K562 (cell line): Measurements from ENCODE around the gene BID. TPM values are rescaled to one million over a fixed set of nuclear protein-coding genes. Genes with fewer than 3 reads are reported as not detected.

ENCODE experiments used
- ATAC-seq: fragments of 200-7000 bp; cut with Tn5 transposase; 3 replicates; pipeline ENCODE4 v1.9.1; 2020; ENCODE audit warnings: moderate library complexity
- BruUV-seq: library from RNA; stranded (reverse); fragments of 400-500 nt; replicated peaks from 2 replicates; lab custom pipeline; 2021; lab: Mats Ljungman, UMichigan
- CTCF ChIA-PET: fragments of 300-600 bp; formaldehyde crosslinking; extraction: SDS; loops from one replicate; lab custom pipeline; 2021; ENCODE audit warnings: low intra/inter-chr PET ratio; lab: Yijun Ruan, JAX
- POLR2A ChIA-PET: fragments of 300-600, 350-650 bp; sonication (Branson Sonifier 250); formaldehyde crosslinking; extraction: SDS; loops from one replicate; lab custom pipeline; 2021; ENCODE audit warnings: antibody characterized with exemption, inconsistent platforms; lab: Yijun Ruan, JAX
- DNase-seq, 4 experiments: peaks; one replicate each; pipeline versions ENCODE4 v3.0.0 to v3.0.0-alpha.2; 2011 to 2018; ENCODE audit warnings: low spot score in 3 of 4, mixed read lengths in 3 of 4; ENCODE audit errors: extremely low read depth in 1 of 4
- FAIRE-seq: peaks from 2 replicates; lab custom pipeline; 2011; peaks lifted over from hg19 to GRCh38; lab: Jason Lieb, UNC
- H2AFZ ChIP-seq: 2 replicates; pipeline ENCODE4 v1.6.0; 2011; ENCODE audit warnings: low read depth, low read length, control low read depth, inconsistent platforms
- H3K27ac ChIP-seq: fragments of 200-600 bp; 3 replicates; pipeline ENCODE4 v1.8.0; 2011; ENCODE audit warnings: low read depth, mild to moderate bottlenecking, control low read depth, inconsistent platforms, low read length, moderate library complexity, mixed read lengths; ENCODE audit errors: extremely low read depth
- H3K27me3 ChIP-seq, 2 experiments: fragments of 300-600 bp in 1 of 2; 2 replicates in 1 of 2; 3 replicates in 1 of 2; pipeline versions ENCODE4 v1.6.0 to v1.8.0; 2011; ENCODE audit warnings: inconsistent platforms in 2 of 2, low read length in 2 of 2, mild to moderate bottlenecking in 1 of 2, mixed read lengths in 1 of 2, moderate library complexity in 1 of 2; ENCODE audit not compliant: control insufficient read depth in 2 of 2, insufficient read depth in 2 of 2
- H3K36me3 ChIP-seq: fragments of 300-600 bp; 3 replicates; pipeline ENCODE4 v1.8.0; 2011; ENCODE audit warnings: mild to moderate bottlenecking, low read length, inconsistent platforms; ENCODE audit not compliant: control insufficient read depth, insufficient read depth
- H3K4me1 ChIP-seq, 2 experiments: fragments of 200-600 bp in 1 of 2; replicated peaks in 1 of 2; 2 replicates in 1 of 2; 3 replicates in 1 of 2; pipeline versions ENCODE4 v1.5.1 to v1.8.0; 2011; ENCODE audit warnings: inconsistent platforms in 2 of 2, low read length in 2 of 2, mild to moderate bottlenecking in 1 of 2, mixed read lengths in 1 of 2, moderate library complexity in 1 of 2; ENCODE audit not compliant: control insufficient read depth in 2 of 2, insufficient read depth in 2 of 2
- H3K4me2 ChIP-seq: 2 replicates; pipeline ENCODE4 v1.6.1; 2011; ENCODE audit warnings: low read length, control low read depth, inconsistent platforms, mixed read lengths; ENCODE audit not compliant: insufficient read depth
- H3K4me3 ChIP-seq: fragments of 200-600 bp; sonication (generic), shearing (Covaris generic); 2 replicates; pipeline ENCODE4 v1.5.1; 2016; ENCODE audit warnings: control low read depth, inconsistent platforms
- H3K79me2 ChIP-seq: fragments of 200-600 bp; 3 replicates; pipeline ENCODE4 v1.8.0; 2011; ENCODE audit warnings: low read length, inconsistent platforms; ENCODE audit not compliant: control insufficient read depth, insufficient read depth
- H3K9ac ChIP-seq, 2 experiments: 2 replicates each; pipeline versions ENCODE4 v1.6.0 to v1.6.1; 2011; ENCODE audit warnings: low read depth in 2 of 2, low read length in 2 of 2, control low read depth in 1 of 2, inconsistent platforms in 1 of 2, mild to moderate bottlenecking in 1 of 2, mixed read lengths in 1 of 2; ENCODE audit not compliant: insufficient read depth in 1 of 2
- H3K9me1 ChIP-seq: one replicate; pipeline ENCODE4 v1.6.0; 2011; ENCODE audit warnings: inconsistent platforms, mild to moderate bottlenecking, low read length, moderate library complexity; ENCODE audit not compliant: control insufficient read depth, insufficient read depth
- H3K9me3 ChIP-seq: replicated peaks from 2 replicates; pipeline ENCODE4 v1.5.1; 2011; ENCODE audit warnings: low read depth, low read length, inconsistent platforms; ENCODE audit not compliant: control insufficient read depth, insufficient read depth
- H4K20me1 ChIP-seq: replicated peaks from 2 replicates; pipeline ENCODE4 v1.6.1; 2011; ENCODE audit warnings: low read length, inconsistent platforms, mixed read lengths; ENCODE audit not compliant: control insufficient read depth, insufficient read depth
- BCL6 ChIP-seq: fragments of 250-450 bp; sonication (Bioruptor Pico); IDR thresholded peaks from 2 replicates; pipeline ENCODE4 v1.4.0; 2020
- CC2D1A ChIP-seq: fragments of 450-650 bp; IDR thresholded peaks from 2 replicates; pipeline ENCODE4 v1.6.1; 2017; ENCODE audit warnings: mild to moderate bottlenecking
- COPS2 ChIP-seq: fragments of 450-650 bp; conservative IDR thresholded peaks from 2 replicates; pipeline ENCODE4 v1.6.1; 2016; ENCODE audit warnings: mild to moderate bottlenecking, moderate library complexity
- DMBX1 ChIP-seq: fragments of 250-450 bp; sonication (Bioruptor Pico); IDR thresholded peaks from 2 replicates; pipeline ENCODE4 v1.8.0; 2022; ENCODE audit warnings: inconsistent platforms, mild to moderate bottlenecking, moderate library complexity, borderline replicate concordance
- HDGF ChIP-seq: fragments of 450-650 bp; IDR thresholded peaks from 2 replicates; pipeline ENCODE4 v1.6.1; 2016
- NR2F6 ChIP-seq: fragments of 450-650 bp; formaldehyde crosslinking; IDR thresholded peaks from 2 replicates; pipeline ENCODE4 v1.4.0; 2020; ENCODE audit warnings: mild to moderate bottlenecking
- ZNF561 ChIP-seq: fragments of 450-650 bp; formaldehyde crosslinking; conservative IDR thresholded peaks from 2 replicates; pipeline ENCODE4 v1.4.0; 2020; ENCODE audit warnings: mild to moderate bottlenecking, moderate library complexity
- WGBS: fragments of 100-300 bp; shearing (Covaris generic); methylation state at CpG from one replicate; pipeline ENCODE4 v1.1.6; 2016; ENCODE audit warnings: low coverage, mixed read lengths; ENCODE audit not compliant: insufficient coverage; ENCODE audit errors: missing lambda C conversion rate; 5-methylcytosine and 5-hydroxymethylcytosine counted together
- in situ Hi-C: fragments of 300-500 bp; cut with MboI; formaldehyde crosslinking; loops from 4 replicates; pipeline ENCODE4 v1.15.0; 2018; ENCODE audit warnings: inconsistent platforms, mixed read lengths
- intact Hi-C: fragments of 100-400 bp; cut with micrococcal nuclease; formaldehyde crosslinking; loops from 2 replicates; pipeline ENCODE4 v1.14.2; 2022
- polyA plus RNA-seq, 8 experiments: library from polyadenylated mRNA; depleted of rRNA in 4 of 8; stranded (reverse) in 5 of 8; unstranded in 3 of 8; fragments of >200 nt; fragmentation: Nextera tagmentation in 2 of 8; fragmentation: Illumina TruSeq in 1 of 8; extraction: Ambion mirVana in 2 of 8; extraction: Trizol in 1 of 8; gene quantifications; 2 replicates each; pipeline versions ENCODE4 v1.2.1 to v1.2.3, GENCODE V29; 2011 to 2014; ENCODE audit warnings: inconsistent platforms in 1 of 8, missing spikeins in 1 of 8
- total RNA-seq, 7 experiments: library from RNA; depleted of rRNA in 6 of 7; stranded (reverse); fragments of >200 nt in 6 of 7; fragmentation: Illumina TruSeq in 2 of 7; extraction: Trizol in 2 of 7; gene quantifications; 2 replicates each; pipeline versions ENCODE4 v1.2.1 to v1.2.3, GENCODE V29; 2011 to 2021; ENCODE audit warnings: low replicate concordance in 1 of 7
- TF ChIP-seq, protein P1 (sequence below), 3 experiments: fragments of 200-800 bp in 1 of 3; sonication (Bioruptor generic) in 1 of 3; sonication (generic) in 1 of 3; formaldehyde crosslinking in 1 of 3; IDR thresholded peaks; 2 replicates each; pipeline versions ENCODE4 v1.6.1 to v1.8.0; 2016 to 2022; ENCODE audit warnings: mild to moderate bottlenecking in 2 of 3, missing compliant biosample characterization in 2 of 3, missing genetic modification characterization in 2 of 3, missing genetic modification reagents in 1 of 3
- TF ChIP-seq, protein P2 (sequence below): fragments of 450-650 bp; IDR thresholded peaks from 2 replicates; pipeline ENCODE4 v1.6.1; 2018; ENCODE audit not compliant: partially characterized antibody
- TF ChIP-seq, protein P3 (sequence below): fragments of 450-650 bp; IDR thresholded peaks from 2 replicates; pipeline ENCODE4 v1.6.1; 2014; ENCODE audit warnings: low read depth, mild to moderate bottlenecking, moderate library complexity, borderline replicate concordance

The BID gene
- total and polyA plus RNA-seq, 9 of the 15 experiments (the other 6 are each of a cell fraction or from before 2014, with no cell fraction given), result 5.2 to 209 (median 63.7) TPM

DNA sequence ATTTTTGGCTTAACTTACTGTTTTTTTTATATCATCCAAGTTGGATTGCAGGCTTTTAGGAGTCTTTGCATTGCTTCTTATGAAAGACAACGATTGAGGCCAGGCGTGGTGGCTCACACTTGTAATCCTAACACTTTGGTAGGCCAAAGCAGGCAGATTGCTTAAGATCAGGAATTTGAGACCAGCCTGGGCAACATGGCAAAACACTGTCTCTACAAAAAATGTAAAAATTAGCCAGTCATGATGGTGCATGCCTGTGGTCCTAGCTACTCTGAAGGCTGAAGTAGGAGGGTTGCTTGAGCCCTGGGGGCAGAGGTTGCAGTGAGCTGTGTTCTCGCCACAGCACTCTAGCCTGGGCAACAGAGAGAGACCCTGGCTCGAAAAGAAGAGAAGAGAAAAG lies 56.6 kb downstream of the BID start:
- H3K4me2 ChIP-seq, result no peak overlapping the region
- H3K9me1 ChIP-seq, result no peaks in the 10 kb centered on the region
- TF ChIP-seq DMBX1 (CRISPR knock-in tag), result no peak
- TF ChIP-seq NR2F6 (CRISPR knock-in tag), result no peak
- no peak for TF ChIP-seq CC2D1A
- TF ChIP-seq BCL6 (CRISPR knock-in tag), result no peak
- TF ChIP-seq HDGF, result no peak
- TF ChIP-seq, all 486 proteins: peak for 0
- CTCF ChIA-PET, result interaction anchor here (0.6 kb wide), 1 partner anchor 363 kb away, joined by 3 read pairs; no protein-coding TSS in a partner anchor
- Histone ChIP-seq H3K9me3 (no peaks in the 10 kb centered on the region), H3K9ac (no peak overlapping the region), H3K4me3 (no peak overlapping the region), H3K4me1 (no peaks in the 10 kb centered on the region), H2AFZ (no peak overlapping the region), H3K27me3 (no peaks in the 10 kb centered on the region), H3K36me3 (peaks cover 2% of the 10 kb centered on the region; the same call in 1 of the 3 replicates), H3K79me2 (no peaks in the 10 kb centered on the region), H3K27ac (no peak overlapping the region), H4K20me1 (no peaks in the 10 kb centered on the region)
- WGBS, result 78% methylated on average over 4 of the region's 4 CpGs
- BruUV-seq, result no TSS peak
- DNase-seq, result no peak
- no peak for FAIRE-seq
- no peak for ATAC-seq
- intact Hi-C loops (no loop called here), in situ Hi-C loops (no loop called here)
- POLR2A ChIA-PET, result no interaction called here

DNA sequence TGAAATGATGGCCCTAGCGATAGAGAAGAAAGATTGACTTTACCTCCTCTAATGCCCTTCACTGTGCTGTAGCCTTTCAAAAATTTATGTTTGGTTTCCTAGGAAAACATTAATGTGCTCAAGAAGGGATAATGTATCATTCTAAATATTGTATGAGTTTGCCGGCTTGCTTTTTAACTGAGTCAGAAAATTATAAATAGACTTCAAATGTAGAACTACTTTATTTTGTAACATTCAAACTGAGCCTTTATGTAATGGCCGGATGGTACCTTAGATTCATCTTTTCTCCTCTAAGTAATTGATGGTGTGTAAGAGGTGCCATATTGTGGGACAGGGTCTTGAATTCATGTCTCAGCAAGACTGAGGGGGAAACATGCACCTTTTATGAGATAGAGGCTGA lies 57.7 kb downstream of the BID start:
- H3K27me3 ChIP-seq, result no peaks in the 10 kb centered on the region
- no peaks in the 10 kb centered on the region for H3K9me3 ChIP-seq
- H3K36me3 ChIP-seq, result peaks cover 6% of the 10 kb centered on the region; the same call in 1 of the 3 replicates
- no peak overlapping the region for H3K4me2 ChIP-seq
- ChIA-PET CTCF (no interaction called here), POLR2A (no interaction called here)
- ATAC-seq (no peak), DNase-seq (no peak), FAIRE-seq (no peak)
- no peaks in the 10 kb centered on the region for H3K4me1 ChIP-seq
- no peak overlapping the region for H3K9ac ChIP-seq
- intact Hi-C loops (no loop called here), in situ Hi-C loops (no loop called here)
- H4K20me1 ChIP-seq, result no peaks in the 10 kb centered on the region
- no TSS peak for BruUV-seq
- no peak overlapping the region for H3K27ac ChIP-seq
- no peaks in the 10 kb centered on the region for H3K79me2 ChIP-seq
- no peak overlapping the region for H2AFZ ChIP-seq
- 81% methylated on average over 3 of the region's 3 CpGs for WGBS
- no peak overlapping the region for H3K4me3 ChIP-seq
- no peaks in the 10 kb centered on the region for H3K9me1 ChIP-seq
- TF ChIP-seq ZNF561 (no peak), COPS2 (no peak)
- TF ChIP-seq, protein P1, sequence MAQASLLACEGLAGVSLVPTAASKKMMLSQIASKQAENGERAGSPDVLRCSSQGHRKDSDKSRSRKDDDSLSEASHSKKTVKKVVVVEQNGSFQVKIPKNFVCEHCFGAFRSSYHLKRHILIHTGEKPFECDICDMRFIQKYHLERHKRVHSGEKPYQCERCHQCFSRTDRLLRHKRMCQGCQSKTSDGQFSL (CRISPR knock-in tag; IDR thresholded peaks at IDR 0.05), result no peak
- TF ChIP-seq, protein P1 (tag; IDR thresholded peaks at IDR 0.05), result no peak
- TF ChIP-seq, protein P2, sequence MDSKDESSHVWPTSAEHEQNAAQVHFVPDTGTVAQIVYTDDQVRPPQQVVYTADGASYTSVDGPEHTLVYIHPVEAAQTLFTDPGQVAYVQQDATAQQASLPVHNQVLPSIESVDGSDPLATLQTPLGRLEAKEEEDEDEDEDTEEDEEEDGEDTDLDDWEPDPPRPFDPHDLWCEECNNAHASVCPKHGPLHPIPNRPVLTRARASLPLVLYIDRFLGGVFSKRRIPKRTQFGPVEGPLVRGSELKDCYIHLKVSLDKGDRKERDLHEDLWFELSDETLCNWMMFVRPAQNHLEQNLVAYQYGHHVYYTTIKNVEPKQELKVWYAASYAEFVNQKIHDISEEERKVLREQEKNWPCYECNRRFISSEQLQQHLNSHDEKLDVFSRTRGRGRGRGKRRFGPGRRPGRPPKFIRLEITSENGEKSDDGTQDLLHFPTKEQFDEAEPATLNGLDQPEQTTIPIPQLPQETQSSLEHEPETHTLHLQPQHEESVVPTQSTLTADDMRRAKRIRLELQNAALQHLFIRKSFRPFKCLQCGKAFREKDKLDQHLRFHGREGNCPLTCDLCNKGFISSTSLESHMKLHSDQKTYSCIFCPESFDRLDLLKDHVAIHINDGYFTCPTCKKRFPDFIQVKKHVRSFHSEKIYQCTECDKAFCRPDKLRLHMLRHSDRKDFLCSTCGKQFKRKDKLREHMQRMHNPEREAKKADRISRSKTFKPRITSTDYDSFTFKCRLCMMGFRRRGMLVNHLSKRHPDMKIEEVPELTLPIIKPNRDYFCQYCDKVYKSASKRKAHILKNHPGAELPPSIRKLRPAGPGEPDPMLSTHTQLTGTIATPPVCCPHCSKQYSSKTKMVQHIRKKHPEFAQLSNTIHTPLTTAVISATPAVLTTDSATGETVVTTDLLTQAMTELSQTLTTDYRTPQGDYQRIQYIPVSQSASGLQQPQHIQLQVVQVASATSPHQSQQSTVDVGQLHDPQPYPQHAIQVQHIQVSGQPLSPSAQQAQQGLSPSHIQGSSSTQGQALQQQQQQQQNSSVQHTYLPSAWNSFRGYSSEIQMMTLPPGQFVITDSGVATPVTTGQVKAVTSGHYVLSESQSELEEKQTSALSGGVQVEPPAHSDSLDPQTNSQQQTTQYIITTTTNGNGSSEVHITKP, result no peak
- TF ChIP-seq, protein P3, sequence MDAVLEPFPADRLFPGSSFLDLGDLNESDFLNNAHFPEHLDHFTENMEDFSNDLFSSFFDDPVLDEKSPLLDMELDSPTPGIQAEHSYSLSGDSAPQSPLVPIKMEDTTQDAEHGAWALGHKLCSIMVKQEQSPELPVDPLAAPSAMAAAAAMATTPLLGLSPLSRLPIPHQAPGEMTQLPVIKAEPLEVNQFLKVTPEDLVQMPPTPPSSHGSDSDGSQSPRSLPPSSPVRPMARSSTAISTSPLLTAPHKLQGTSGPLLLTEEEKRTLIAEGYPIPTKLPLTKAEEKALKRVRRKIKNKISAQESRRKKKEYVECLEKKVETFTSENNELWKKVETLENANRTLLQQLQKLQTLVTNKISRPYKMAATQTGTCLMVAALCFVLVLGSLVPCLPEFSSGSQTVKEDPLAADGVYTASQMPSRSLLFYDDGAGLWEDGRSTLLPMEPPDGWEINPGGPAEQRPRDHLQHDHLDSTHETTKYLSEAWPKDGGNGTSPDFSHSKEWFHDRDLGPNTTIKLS, result no peak
